ENCODE measurements around the gene PRPF4.

PRPF4 gene

DNA sequence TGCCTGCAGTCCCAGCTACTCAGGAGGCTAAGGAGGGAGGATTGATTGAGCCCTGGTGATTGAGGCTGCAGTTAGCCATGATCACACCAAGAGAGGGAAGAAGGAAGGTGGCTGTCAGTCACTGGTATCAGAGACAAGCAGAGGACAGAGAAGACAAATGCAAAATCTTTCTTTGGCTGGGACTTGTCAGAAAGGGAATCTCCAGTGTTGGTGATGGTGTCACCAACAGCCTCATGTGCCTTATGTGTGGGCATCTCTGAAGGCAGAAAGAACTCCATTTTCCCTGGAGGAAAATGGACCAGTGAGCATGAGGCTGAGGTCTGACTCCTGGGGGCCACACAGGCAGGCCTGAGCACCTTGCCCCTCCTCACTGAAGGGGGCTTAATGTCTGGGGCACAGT, 39.8 kb downstream of the PRPF4 start:
- TF ChIP-seq, protein P1, sequence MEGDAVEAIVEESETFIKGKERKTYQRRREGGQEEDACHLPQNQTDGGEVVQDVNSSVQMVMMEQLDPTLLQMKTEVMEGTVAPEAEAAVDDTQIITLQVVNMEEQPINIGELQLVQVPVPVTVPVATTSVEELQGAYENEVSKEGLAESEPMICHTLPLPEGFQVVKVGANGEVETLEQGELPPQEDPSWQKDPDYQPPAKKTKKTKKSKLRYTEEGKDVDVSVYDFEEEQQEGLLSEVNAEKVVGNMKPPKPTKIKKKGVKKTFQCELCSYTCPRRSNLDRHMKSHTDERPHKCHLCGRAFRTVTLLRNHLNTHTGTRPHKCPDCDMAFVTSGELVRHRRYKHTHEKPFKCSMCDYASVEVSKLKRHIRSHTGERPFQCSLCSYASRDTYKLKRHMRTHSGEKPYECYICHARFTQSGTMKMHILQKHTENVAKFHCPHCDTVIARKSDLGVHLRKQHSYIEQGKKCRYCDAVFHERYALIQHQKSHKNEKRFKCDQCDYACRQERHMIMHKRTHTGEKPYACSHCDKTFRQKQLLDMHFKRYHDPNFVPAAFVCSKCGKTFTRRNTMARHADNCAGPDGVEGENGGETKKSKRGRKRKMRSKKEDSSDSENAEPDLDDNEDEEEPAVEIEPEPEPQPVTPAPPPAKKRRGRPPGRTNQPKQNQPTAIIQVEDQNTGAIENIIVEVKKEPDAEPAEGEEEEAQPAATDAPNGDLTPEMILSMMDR (conservative IDR thresholded peaks at IDR 0.05) = no peak
- H3K27ac ChIP-seq = no peak overlapping the region

DNA sequence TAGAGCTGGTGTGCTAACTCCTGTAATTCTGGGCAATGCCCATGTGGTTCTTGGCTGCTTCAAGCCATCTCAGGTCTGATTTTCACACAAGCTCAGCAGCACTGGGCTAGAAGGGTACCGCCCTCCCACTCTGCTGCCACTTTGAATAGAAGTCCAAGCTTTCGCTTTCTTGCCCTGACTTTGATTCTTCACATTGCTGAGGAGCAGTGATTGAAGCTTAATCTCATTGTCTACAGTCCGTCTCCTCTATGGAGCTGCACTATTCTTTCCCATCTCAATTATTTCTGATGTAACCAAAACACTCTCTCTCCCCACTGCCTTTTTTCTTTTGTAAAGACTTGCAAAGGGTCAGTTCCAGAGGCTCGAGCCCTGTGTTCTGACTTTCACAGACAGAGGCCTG, 40.6 kb downstream of the PRPF4 start:
- TF ChIP-seq, protein P1 (conservative IDR thresholded peaks at IDR 0.05) = no peak
- H3K27ac ChIP-seq = no peak overlapping the region

DNA sequence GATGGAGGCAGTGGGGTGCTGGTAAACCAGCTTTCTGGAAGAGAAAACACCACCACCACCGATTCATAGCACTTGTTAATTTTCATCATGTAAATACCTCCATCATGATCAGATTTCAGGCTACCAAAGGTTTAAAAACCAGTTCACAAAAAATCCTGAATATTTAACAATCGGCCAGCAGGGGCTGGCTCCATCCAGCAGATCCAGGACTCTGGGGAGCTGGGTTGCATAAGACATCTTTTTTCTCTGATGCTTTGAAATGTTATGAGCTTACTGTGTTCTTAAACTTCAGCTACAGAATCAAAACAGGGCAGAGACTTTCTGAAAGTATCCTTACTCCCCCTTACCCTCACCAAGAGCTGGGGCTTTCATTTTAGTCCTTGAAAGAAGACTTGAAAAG, 42.3 kb downstream of the PRPF4 start:
- TF ChIP-seq, protein P1 (conservative IDR thresholded peaks at IDR 0.05) = no peak; the same call in 1 of the 2 replicates
- no peak overlapping the region for H3K27ac ChIP-seq

DNA sequence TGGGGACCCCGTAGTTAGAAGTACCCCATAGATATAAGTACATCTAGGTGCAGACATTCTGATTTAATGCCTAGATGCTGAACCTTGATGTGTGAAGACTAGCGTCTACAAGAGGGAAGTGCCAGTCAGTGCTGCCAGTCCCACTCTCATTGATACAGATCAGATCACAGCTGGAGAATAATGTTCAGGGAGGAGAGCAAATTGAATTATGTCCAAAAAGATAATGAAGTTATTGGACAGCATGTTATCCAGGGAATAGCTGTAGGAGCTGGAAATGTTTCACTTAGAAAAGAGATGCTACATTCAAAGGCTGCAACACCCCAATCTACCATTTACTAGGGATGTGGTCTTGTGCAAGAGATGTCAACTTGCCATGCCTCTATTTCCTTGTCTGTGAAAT, 43.6 kb downstream of the PRPF4 start:
- TF ChIP-seq, protein P1 (conservative IDR thresholded peaks at IDR 0.05) = no peak
- no peak overlapping the region for H3K27ac ChIP-seq

DNA sequence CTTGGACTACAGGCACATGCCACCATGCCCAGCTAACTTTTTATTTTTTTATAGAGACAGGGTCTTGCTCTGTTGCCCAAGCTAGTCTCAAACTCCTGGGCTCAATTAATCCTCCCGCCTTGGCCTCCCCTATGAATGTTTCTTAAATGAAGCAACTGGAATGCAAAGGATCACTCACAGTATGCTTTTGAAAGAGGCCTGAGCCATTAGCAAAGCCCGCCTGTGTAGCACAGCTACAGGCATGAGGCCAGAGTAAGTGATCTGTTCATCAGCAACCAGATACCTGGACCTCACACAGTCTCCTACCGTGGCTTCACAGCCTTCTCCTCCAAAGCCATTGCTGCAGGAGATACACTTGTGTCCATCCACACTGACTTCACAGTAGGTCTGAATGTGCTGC, 44.6 kb downstream of the PRPF4 start:
- TF ChIP-seq, protein P1 (conservative IDR thresholded peaks at IDR 0.05) = no peak
- no peak overlapping the region for H3K27ac ChIP-seq

DNA sequence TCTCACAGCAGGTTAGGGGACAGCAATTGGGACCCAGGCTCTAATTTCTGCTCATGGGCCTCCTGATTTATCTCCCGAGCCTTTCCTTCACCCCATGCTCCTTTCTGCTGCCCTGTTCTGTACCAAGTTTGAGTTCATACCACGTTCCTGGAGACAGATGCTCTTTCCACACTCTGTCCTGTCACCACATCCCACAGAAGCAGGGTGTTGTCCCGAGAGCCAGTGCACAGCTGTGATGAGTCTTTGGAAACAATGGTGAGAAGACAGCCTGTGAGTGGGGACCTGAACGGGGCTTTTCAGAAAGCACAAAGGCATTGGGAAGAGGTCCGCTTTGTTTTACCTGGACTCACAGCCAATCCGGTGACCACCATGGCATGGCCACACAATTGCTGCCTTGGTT, 47.2 kb downstream of the PRPF4 start:
- no peak overlapping the region for H3K27ac ChIP-seq
- TF ChIP-seq, protein P1 (conservative IDR thresholded peaks at IDR 0.05) = no peak

DNA sequence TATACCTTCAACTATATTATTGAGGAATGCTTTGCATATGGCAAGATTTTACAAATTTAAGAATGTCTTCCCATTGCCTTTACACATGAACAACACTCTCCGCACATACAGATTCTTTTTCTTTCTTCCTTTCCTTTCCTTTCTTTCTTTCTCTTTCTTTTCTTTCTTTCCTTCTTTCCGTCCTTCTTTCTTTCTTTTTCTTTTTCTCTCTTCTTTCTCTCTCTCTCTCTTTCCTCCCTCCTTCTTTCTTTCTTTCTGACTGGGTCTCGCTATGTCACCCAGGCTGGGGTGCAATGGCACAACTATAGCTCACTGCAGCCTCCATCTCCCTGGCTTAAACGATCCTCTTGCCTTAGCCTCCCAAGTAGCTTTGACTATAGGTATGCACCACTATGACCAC, 50.8 kb downstream of the PRPF4 start:
- H3K27ac ChIP-seq = no peak overlapping the region
- TF ChIP-seq, protein P1 (conservative IDR thresholded peaks at IDR 0.05) = no peak
